Stimulated activated CD4-positive, alpha-beta T cell treated with anti-CD3 and anti-CD28 coated beads, Interleukin-2, amount 100 ng/mL, for 4 hours (primary cell): Measurements from ENCODE around the gene ACTR5.

Experiments used
- DNase-seq: peaks from one replicate; pipeline ENCODE4 v3.0.0-alpha.2; 2020; ENCODE audit warnings: low read depth

ACTR5 gene

DNA sequence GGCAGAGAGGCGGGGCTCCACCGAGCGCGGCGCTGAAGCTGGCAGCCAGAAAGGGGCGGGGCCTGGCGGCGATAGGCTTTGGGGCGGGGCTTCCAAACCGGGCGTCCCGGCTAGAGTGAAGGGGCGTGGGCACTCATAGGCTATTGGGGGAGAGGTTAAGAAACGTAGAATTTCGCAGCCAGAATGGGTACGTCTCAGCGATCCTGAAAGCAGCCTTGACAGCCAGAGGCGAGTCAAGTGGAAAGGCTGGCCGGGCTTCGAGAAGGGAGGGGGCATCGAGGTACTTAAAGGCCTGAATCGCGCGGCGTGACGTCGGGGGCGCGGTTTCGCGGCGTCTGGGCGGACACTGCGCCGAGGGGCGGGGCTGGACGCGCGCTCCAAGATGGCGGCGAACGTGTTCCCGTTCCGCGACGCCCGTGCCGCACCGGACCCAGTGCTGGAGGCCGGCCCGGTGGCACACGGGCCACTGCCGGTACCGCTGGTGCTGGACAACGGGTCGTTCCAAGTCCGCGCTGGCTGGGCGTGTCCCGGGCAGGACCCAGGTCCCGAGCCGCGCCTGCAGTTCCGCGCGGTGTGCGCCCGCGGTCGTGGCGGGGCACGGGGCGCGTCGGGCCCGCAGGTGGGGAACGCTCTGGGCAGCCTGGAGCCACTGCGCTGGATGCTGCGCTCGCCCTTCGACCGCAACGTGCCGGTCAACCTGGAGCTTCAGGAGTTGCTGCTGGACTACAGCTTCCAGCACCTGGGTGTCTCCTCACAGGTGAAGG is at the start of gene ACTR5:
ACTR5 (plus strand) TSS at position 364 of the 764 bp plus-strand sequence; CDS start at position 383, 19 bp downstream.
- DNase-seq, result peak; percentile 95

DNA sequence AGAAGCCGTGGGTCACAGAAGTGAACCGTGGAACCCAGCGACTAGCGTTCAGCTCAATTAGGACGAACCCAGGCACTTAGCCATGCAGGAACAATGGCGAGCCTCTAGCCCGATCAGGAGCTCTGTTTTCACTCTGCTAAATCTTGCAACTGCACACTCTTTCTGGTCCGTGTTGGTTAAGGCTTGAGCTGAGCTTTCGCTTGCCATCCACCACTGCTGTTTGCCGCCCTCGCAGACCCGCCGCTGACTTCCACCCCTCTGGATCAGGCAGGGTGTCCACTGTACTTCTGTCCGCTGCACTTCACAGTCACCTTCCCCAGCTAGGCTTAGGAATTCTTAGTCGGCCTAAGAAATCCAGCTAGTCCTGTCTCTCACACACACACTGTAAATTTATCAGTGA is 49.7 kb upstream of the ACTR5 start:
- no peak for DNase-seq

DNA sequence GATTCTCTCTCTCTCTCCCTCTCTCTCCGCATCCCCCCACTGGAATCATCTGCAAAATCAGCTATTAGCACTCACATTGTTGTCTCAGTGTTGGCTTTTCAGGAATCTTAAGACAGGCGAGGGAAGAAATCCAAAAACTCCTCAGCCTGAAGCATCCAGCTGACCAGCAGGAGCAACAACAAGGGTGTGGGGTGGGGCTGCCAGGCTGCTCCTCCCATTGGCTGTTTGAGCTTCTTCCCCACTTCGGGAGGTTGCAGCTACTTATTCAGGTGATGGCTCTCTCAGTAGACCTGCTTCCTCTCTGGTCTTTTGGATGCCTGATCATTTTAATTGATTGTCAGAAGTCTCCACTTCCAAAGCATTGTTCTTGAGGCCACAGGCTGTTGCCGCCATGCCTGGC is 48.1 kb upstream of the ACTR5 start:
- DNase-seq, result no peak

DNA sequence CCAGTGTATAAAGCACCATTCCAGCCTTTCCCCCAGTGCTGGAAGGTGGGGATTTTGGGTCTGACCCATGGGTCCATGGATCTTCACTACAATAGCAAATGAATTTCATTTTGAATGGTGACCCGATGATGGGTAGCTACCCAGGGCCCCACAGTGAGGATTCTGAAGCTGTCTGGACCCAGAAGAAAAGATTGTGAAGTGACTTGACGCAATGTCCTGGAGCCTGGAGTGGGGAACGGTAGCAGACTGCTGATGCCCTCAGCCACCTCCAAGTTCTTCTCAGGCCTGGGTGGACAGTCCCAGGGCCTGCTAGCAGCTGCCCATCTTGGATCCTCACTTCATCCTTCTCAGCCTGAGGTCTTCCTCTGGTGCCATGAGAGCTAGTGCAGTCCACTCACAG is 47.3 kb upstream of the ACTR5 start:
- no peak for DNase-seq

DNA sequence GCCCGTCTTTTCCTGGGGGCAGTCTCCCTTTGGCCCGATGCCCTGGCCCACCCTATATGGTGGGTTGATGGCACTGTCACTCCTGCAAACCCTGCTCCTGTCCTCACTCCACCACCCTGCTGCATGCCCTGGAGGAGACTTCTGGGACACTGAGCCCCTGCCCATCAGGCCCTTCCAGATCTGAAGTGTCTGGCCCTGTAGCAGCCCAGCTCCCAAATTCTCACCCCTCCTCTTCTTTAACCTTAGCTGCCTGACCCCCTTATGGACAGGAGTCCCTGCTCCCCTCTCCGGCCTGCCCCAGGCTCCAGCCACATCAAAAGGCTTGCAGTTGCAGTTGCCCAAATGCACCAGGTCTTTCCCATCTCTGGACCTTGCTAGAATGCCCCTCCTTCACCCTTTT is 44.7 kb upstream of the ACTR5 start:
- no peak for DNase-seq

DNA sequence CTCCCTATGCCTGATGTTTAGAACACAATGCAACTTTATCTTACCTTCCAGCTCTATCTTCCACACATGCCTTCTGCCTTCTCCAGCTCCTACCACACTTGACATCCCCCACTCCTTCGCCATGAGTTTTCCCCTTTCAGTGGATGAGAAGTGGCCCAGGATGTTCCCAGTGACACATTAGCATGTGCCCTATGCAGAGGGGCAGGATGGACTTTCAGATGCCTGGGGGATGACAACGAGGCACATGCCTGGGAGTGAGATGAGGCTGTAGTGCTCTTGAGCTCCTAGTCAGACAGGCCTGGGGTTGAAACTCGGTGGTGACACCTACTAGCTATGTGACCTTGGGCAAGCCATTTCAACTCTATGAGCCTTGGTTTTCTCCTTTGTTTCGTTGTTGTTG is 44.1 kb upstream of the ACTR5 start:
- no peak for DNase-seq

DNA sequence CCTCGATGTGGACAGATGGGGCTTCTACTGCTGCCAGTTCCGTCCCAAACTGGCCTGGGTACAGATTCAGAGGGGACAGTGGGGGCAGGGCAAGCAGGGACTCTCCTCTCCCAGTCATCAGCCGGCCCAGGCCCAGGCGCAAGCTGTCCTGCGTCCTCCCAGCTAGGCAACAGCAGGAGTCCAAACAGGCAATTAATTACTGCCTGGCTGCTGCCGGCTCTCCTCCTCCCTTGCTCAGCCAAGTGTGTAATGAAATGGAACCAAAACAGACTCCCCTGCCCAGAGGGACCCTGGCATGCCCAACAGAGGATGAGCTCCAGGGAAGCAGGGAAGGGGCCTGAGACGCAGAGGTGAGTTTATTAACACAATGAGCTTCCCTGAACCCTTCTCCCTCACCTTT is 41.8 kb upstream of the ACTR5 start:
- DNase-seq, result no peak

DNA sequence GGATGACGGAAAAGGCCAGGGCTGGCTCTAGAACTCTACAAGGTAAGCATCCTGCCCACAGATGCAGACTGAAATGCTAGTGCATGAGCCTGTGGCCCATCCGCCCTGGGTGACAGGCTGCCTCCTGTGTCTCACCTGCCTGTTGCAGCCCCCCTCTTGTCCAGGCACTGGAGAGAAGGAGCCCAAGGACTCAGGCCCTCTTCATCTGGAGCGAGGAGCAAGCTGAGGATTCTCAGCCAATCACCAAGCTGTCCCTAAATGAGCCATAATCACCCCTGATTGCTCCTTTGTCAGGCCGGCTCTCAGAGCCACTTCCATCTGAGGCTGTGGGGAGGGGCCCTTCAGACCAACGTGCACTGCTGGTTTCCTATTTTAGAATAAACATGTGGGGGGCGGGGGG is 34.0 kb upstream of the ACTR5 start:
- DNase-seq, result no peak

DNA sequence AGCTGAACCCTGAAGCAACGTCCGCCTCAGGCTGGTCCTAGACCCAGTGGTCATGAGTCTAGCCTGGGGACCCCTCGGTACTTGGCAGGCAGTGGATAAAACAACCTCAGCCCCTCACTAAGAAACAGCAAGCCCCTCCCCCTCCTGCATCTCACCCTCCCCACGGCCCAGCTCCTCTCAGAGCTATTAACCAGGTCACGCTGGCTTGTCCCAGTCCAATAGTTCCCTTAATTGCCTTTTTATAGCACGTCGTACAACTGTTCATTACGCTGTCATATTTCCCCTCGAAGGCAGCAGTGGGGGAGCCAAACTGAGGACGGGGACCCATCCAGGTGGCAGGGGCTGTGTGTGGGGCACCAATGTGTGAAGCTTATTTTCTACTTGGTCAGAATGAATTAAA is 32.6 kb upstream of the ACTR5 start:
- DNase-seq, result no peak

DNA sequence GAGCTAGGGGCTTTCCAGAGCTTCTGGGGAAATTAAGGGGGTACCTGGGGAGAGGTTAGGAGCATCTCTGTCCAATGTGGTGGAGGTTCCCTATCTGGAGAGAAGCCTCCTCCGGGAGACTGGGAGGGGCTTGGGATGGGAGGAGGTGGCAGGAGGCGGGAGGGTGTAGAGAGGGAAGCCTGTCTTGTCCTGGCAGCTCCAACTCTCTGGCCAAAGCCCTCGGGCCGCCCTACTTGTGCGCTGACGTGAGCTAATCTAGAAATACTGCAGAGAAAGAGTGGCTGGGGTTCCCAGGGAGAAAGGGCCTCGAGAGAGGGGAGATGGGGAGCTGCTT is 25.6 kb upstream of the ACTR5 start:
- DNase-seq, result no peak

DNA sequence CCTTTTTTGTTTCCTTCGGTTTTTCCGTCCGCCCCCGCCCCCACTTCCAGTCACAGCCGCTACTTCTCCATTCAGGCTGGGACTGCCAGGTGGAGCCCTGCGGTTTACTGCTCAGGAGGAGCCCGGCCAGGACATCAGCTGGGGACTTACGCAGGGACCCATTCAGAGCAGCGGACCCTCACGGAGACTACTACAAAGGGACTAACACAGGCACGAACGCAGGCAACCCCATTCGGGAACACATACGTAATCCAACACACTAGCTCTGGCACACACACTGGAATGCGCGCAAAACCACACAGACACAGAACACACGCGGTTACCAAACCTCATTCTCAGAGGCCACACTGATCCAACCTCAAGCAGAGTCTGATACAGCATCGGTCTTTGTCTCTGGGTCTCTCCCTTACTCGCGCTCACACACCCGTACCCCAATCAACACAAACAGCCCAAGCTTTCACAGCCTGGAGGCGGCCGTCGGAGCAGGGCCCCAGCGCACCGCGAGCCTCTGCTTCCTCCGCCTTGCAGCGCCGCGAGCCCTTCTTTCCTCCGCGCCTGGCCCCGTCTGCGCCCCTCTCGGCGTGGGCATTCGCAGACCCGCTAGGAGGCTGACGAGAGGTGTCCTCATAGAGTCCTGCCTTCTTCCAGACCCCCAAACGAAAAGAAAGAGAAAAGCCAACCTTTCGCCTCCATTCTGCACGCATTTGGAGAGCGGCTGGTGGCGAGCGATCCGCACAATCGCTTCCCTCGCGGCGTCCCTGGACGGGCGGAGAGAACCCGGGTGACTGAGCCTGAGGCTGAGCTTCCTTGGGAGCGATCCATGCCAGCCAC is 25.0 kb upstream of the ACTR5 start:
- no peak for DNase-seq

DNA sequence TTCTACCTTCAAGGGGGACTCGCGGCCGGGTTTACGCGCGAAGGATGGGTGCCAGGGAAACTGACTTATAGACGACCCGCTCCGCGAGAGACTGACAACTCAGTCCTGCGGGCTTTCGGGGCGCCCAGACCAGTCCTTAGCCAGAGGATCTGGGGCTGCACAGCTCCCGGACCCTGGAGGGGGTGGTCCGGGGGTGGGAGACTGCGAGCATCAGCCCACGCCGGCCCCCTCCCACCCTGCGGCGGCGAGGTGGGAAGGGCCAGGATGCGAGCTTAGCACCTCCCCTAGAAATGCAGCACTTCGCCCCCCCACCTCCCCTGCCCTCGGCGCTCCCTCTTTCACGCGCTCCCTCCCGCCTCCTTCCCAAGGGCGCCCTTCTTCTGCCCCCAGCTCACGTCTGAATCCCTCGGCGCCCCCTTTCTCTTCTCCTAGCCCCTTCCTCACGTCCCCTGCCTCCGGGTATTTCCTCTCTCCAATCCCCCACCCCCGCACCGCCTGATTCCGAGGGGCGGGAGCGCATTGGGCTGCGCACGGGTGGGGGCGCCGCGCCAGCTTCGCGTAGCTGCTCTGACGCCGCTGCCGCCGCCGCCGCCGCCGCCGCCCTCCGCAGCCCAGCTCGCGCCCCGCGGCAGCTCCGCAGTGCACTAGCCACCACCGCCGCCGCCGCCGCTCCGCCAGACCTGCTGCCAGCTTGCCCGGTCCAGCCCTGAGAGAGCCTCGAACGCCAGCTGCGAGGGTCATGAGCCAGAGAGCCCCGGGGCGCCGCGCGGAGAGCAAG is 24.2 kb upstream of the ACTR5 start, which contains the start of gene SLC32A1:
SLC32A1 (plus strand) TSS at position 639 of the 778 bp plus-strand sequence. CDS start 239 bp downstream, outside the sequence.
- DNase-seq, result no peak

DNA sequence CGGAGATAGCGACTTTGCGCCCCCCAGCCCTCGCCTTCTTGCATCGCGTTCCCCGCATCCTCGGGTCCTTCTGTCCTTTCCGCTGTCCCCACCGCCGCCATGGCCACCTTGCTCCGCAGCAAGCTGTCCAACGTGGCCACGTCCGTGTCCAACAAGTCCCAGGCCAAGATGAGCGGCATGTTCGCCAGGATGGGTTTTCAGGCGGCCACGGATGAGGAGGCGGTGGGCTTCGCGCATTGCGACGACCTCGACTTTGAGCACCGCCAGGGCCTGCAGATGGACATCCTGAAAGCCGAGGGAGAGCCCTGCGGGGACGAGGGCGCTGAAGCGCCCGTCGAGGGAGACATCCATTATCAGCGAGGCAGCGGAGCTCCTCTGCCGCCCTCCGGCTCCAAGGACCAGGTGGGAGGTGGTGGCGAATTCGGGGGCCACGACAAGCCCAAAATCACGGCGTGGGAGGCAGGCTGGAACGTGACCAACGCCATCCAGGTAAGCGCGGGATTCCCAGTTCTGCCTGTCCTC is 23.6 kb upstream of the ACTR5 start:
- DNase-seq, result no peak

DNA sequence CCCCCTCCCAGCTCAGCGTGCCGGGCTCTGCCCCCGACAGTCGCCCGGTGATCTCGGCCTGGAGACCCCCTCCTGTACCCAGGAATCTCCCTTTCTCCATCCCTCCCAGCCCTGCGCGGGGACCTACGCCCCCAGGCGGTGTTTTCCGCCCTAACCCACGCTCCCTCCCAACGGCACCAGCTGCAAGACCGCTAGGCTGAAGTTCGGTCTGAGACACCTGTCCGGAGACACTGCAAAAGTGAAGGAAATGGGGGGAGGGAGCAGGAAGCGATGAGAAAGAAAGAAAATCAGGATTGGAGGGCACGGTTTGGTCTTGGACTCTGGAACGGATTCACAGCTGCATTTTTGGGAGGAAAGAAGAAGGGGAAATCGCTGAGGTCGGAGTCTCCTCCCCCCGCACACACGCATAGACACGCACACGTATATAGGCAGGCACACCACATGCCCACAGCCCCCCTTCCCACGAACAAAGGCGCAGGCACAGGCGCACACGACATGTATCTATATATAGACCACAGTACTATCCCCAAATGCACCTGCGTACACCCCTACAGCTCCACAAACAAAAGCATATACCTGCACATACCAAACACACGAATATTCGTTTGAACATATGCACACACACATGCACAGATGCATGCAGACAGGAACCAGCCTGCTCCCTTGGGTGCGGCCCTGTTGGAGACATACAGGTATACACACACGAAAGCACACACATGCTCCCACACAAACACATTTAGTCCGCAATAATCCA is 22.9 kb upstream of the ACTR5 start:
- DNase-seq, result no peak

DNA sequence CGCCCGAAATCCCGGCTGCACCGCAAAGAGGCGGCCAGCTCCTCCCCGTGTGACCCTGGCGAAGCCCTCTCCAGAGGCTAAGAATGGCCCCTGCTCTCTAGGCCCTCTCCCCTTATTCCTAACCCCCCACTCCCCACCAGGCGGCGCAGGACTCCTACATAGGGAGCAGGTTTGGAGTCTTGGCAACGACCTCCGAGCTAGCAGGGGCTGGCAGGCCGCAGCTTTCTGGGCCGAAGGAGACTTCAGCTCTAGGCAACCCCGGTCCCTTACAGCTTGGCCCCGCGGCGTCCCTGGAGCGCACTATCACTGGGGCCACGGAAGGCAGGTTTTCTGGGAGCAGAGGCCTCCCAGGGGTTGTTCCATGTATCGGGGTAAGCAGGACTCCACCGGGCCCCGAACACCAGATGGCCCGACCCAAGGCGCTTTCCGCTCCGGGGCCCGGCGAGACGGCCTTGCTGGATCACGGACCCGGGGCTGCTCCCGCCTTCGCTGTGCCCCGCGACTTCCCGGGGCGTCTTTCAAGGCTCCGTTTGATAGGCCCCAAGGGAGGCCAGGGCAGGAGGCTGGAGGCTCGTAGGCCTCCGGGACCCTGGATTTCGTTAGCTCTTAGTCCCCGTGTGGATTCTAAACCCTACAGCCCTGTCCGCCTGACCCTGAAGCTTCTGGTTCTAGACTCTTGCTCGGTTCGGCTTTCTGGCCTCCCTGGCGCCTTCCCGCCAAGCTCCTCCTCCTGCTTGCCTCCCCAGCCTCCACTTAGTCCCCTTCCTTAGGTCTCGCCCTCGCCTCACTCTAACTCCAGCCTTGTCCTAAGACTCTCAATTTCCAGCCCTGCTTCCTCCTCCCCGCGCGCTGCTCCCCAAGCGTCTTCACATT is 22.1 kb upstream of the ACTR5 start:
- no peak for DNase-seq

DNA sequence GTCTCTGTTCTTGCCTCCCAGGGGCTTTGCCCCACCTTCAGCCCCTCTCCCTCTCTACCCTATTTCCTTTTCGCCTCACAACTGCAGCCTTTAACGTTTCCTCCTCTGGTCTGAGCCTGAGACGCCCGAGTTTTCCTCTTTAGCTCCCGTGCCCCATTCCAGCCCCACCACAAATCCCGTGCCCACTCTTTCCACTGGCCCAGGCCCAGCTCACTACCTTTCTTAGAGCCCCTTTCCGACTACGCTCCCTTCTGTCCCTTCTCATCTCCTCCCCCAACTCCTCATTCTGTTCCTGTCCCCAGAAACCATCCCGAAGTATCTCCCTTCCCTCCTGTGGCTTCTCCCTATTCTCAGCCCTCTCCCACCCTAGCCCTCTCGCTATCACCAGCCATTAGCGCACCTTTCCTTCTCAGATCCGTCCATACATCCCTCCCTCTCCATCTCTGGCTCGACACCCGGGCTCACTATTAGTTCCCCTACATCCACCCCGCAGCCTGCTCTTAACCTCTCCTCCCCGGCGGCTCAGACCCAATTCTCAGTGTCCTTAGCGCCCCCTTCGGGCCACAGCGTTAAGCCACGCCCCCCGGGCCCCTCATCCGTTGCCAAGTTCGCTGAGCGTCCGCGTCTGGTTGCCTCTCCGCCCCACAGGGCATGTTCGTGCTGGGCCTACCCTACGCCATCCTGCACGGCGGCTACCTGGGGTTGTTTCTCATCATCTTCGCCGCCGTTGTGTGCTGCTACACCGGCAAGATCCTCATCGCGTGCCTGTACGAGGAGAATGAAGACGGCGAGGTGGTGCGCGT is 21.3 kb upstream of the ACTR5 start:
- peak; percentile 31 for DNase-seq

DNA sequence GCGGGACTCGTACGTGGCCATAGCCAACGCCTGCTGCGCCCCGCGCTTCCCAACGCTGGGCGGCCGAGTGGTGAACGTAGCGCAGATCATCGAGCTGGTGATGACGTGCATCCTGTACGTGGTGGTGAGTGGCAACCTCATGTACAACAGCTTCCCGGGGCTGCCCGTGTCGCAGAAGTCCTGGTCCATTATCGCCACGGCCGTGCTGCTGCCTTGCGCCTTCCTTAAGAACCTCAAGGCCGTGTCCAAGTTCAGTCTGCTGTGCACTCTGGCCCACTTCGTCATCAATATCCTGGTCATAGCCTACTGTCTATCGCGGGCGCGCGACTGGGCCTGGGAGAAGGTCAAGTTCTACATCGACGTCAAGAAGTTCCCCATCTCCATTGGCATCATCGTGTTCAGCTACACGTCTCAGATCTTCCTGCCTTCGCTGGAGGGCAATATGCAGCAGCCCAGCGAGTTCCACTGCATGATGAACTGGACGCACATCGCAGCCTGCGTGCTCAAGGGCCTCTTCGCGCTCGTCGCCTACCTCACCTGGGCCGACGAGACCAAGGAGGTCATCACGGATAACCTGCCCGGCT is 20.6 kb upstream of the ACTR5 start:
- no peak for DNase-seq

DNA sequence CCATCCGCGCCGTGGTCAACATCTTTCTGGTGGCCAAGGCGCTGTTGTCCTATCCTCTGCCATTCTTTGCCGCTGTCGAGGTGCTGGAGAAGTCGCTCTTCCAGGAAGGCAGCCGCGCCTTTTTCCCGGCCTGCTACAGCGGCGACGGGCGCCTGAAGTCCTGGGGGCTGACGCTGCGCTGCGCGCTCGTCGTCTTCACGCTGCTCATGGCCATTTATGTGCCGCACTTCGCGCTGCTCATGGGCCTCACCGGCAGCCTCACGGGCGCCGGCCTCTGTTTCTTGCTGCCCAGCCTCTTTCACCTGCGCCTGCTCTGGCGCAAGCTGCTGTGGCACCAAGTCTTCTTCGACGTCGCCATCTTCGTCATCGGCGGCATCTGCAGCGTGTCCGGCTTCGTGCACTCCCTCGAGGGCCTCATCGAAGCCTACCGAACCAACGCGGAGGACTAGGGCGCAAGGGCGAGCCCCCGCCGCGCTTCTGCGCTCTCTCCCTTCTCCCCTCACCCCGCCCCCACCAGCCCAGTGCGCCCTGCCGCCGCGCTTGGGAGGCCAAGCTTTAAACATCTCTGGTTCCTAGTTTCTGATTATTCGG is 20.0 kb upstream of the ACTR5 start:
- DNase-seq, result no peak
